K562 (cell line): Measurements from ENCODE around the gene HDGFL2. TPM values are rescaled to one million over a fixed set of nuclear protein-coding genes. Genes with fewer than 3 reads are reported as not detected.

ENCODE experiments used
- ATAC-seq: fragments of 200-7000 bp; cut with Tn5 transposase; 3 replicates; pipeline ENCODE4 v1.9.1; 2020; ENCODE audit warnings: moderate library complexity
- BruUV-seq: library from RNA; stranded (reverse); fragments of 400-500 nt; replicated peaks from 2 replicates; lab custom pipeline; 2021; lab: Mats Ljungman, UMichigan
- CTCF ChIA-PET: fragments of 300-600 bp; formaldehyde crosslinking; extraction: SDS; loops from one replicate; lab custom pipeline; 2021; ENCODE audit warnings: low intra/inter-chr PET ratio; lab: Yijun Ruan, JAX
- POLR2A ChIA-PET: fragments of 300-600, 350-650 bp; sonication (Branson Sonifier 250); formaldehyde crosslinking; extraction: SDS; loops from one replicate; lab custom pipeline; 2021; ENCODE audit warnings: antibody characterized with exemption, inconsistent platforms; lab: Yijun Ruan, JAX
- DNase-seq, 4 experiments: peaks; one replicate each; pipeline versions ENCODE4 v3.0.0 to v3.0.0-alpha.2; 2011 to 2018; ENCODE audit warnings: low spot score in 3 of 4, mixed read lengths in 3 of 4; ENCODE audit errors: extremely low read depth in 1 of 4
- FAIRE-seq: peaks from 2 replicates; lab custom pipeline; 2011; peaks lifted over from hg19 to GRCh38; lab: Jason Lieb, UNC
- H2AFZ ChIP-seq: 2 replicates; pipeline ENCODE4 v1.6.0; 2011; ENCODE audit warnings: low read depth, low read length, control low read depth, inconsistent platforms
- H3K27ac ChIP-seq: fragments of 200-600 bp; 3 replicates; pipeline ENCODE4 v1.8.0; 2011; ENCODE audit warnings: low read depth, mild to moderate bottlenecking, control low read depth, inconsistent platforms, low read length, moderate library complexity, mixed read lengths; ENCODE audit errors: extremely low read depth
- H3K27me3 ChIP-seq, 2 experiments: fragments of 300-600 bp in 1 of 2; 2 replicates in 1 of 2; 3 replicates in 1 of 2; pipeline versions ENCODE4 v1.6.0 to v1.8.0; 2011; ENCODE audit warnings: inconsistent platforms in 2 of 2, low read length in 2 of 2, mild to moderate bottlenecking in 1 of 2, mixed read lengths in 1 of 2, moderate library complexity in 1 of 2; ENCODE audit not compliant: control insufficient read depth in 2 of 2, insufficient read depth in 2 of 2
- H3K36me3 ChIP-seq: fragments of 300-600 bp; 3 replicates; pipeline ENCODE4 v1.8.0; 2011; ENCODE audit warnings: mild to moderate bottlenecking, low read length, inconsistent platforms; ENCODE audit not compliant: control insufficient read depth, insufficient read depth
- H3K4me1 ChIP-seq, 2 experiments: fragments of 200-600 bp in 1 of 2; replicated peaks in 1 of 2; 2 replicates in 1 of 2; 3 replicates in 1 of 2; pipeline versions ENCODE4 v1.5.1 to v1.8.0; 2011; ENCODE audit warnings: inconsistent platforms in 2 of 2, low read length in 2 of 2, mild to moderate bottlenecking in 1 of 2, mixed read lengths in 1 of 2, moderate library complexity in 1 of 2; ENCODE audit not compliant: control insufficient read depth in 2 of 2, insufficient read depth in 2 of 2
- H3K4me2 ChIP-seq: 2 replicates; pipeline ENCODE4 v1.6.1; 2011; ENCODE audit warnings: low read length, control low read depth, inconsistent platforms, mixed read lengths; ENCODE audit not compliant: insufficient read depth
- H3K4me3 ChIP-seq: fragments of 200-600 bp; sonication (generic), shearing (Covaris generic); 2 replicates; pipeline ENCODE4 v1.5.1; 2016; ENCODE audit warnings: control low read depth, inconsistent platforms
- H3K79me2 ChIP-seq: fragments of 200-600 bp; 3 replicates; pipeline ENCODE4 v1.8.0; 2011; ENCODE audit warnings: low read length, inconsistent platforms; ENCODE audit not compliant: control insufficient read depth, insufficient read depth
- H3K9ac ChIP-seq, 2 experiments: 2 replicates each; pipeline versions ENCODE4 v1.6.0 to v1.6.1; 2011; ENCODE audit warnings: low read depth in 2 of 2, low read length in 2 of 2, control low read depth in 1 of 2, inconsistent platforms in 1 of 2, mild to moderate bottlenecking in 1 of 2, mixed read lengths in 1 of 2; ENCODE audit not compliant: insufficient read depth in 1 of 2
- H3K9me1 ChIP-seq: one replicate; pipeline ENCODE4 v1.6.0; 2011; ENCODE audit warnings: inconsistent platforms, mild to moderate bottlenecking, low read length, moderate library complexity; ENCODE audit not compliant: control insufficient read depth, insufficient read depth
- H3K9me3 ChIP-seq: replicated peaks from 2 replicates; pipeline ENCODE4 v1.5.1; 2011; ENCODE audit warnings: low read depth, low read length, inconsistent platforms; ENCODE audit not compliant: control insufficient read depth, insufficient read depth
- H4K20me1 ChIP-seq: replicated peaks from 2 replicates; pipeline ENCODE4 v1.6.1; 2011; ENCODE audit warnings: low read length, inconsistent platforms, mixed read lengths; ENCODE audit not compliant: control insufficient read depth, insufficient read depth
- BMI1 ChIP-seq: fragments of 150-350 bp; IDR thresholded peaks from 2 replicates; pipeline ENCODE4 v1.6.1; 2014; ENCODE audit warnings: low read length
- CREBBP ChIP-seq: IDR thresholded peaks from one replicate; pipeline ENCODE4 v1.6.1; 2012; ENCODE audit warnings: low read depth, mild to moderate bottlenecking, control low read depth, inconsistent platforms, low read length
- DDX20 ChIP-seq: fragments of 450-650 bp; IDR thresholded peaks from 2 replicates; pipeline ENCODE4 v1.6.1; 2016; ENCODE audit warnings: missing genetic modification characterization, low read depth, mild to moderate bottlenecking, missing compliant biosample characterization, moderate library complexity
- DPF2 ChIP-seq: fragments of 450-650 bp; IDR thresholded peaks from 2 replicates; pipeline ENCODE4 v1.6.1; 2016
- ELF4 ChIP-seq: fragments of 450-650 bp; formaldehyde crosslinking; IDR thresholded peaks from 2 replicates; pipeline ENCODE4 v1.4.0; 2022; ENCODE audit warnings: missing genetic modification characterization
- HDAC2 ChIP-seq: fragments of 450-650 bp; IDR thresholded peaks from 2 replicates; pipeline ENCODE4 v1.6.1; 2016; ENCODE audit warnings: mild to moderate bottlenecking
- MTA1 ChIP-seq: fragments of 450-650 bp; IDR thresholded peaks from 2 replicates; pipeline ENCODE4 v1.6.1; 2017; ENCODE audit warnings: borderline replicate concordance
- PYGO2 ChIP-seq: fragments of 450-650 bp; IDR thresholded peaks from 2 replicates; pipeline ENCODE4 v1.6.1; 2016; ENCODE audit warnings: mild to moderate bottlenecking, missing genetic modification characterization, moderate library complexity, missing compliant biosample characterization
- ZBTB2 ChIP-seq: fragments of 450-650 bp; IDR thresholded peaks from 2 replicates; pipeline ENCODE4 v1.6.1; 2016; ENCODE audit warnings: antibody characterized with exemption
- ZNF12 ChIP-seq: sonication (generic); formaldehyde crosslinking; IDR thresholded peaks from 2 replicates; pipeline ENCODE4 v1.4.0; 2020; ENCODE audit warnings: mild to moderate bottlenecking, missing genetic modification reagents
- ZNF174 ChIP-seq: fragments of 250-450 bp; sonication (Bioruptor Pico); IDR thresholded peaks from 2 replicates; pipeline ENCODE4 v1.4.0; 2020; ENCODE audit warnings: mild to moderate bottlenecking
- ZNF766 ChIP-seq: fragments of 200-800 bp; sonication (Bioruptor generic); conservative IDR thresholded peaks from 2 replicates; pipeline ENCODE4 v1.6.1; 2016; ENCODE audit warnings: missing genetic modification characterization, missing compliant biosample characterization
- ZNF778 ChIP-seq: fragments of 450-650 bp; formaldehyde crosslinking; IDR thresholded peaks from 2 replicates; pipeline ENCODE4 v1.4.0; 2020; ENCODE audit warnings: mild to moderate bottlenecking, moderate library complexity
- WGBS: fragments of 100-300 bp; shearing (Covaris generic); methylation state at CpG from one replicate; pipeline ENCODE4 v1.1.6; 2016; ENCODE audit warnings: low coverage, mixed read lengths; ENCODE audit not compliant: insufficient coverage; ENCODE audit errors: missing lambda C conversion rate; 5-methylcytosine and 5-hydroxymethylcytosine counted together
- in situ Hi-C: fragments of 300-500 bp; cut with MboI; formaldehyde crosslinking; loops from 4 replicates; pipeline ENCODE4 v1.15.0; 2018; ENCODE audit warnings: inconsistent platforms, mixed read lengths
- intact Hi-C: fragments of 100-400 bp; cut with micrococcal nuclease; formaldehyde crosslinking; loops from 2 replicates; pipeline ENCODE4 v1.14.2; 2022
- polyA plus RNA-seq, 8 experiments: library from polyadenylated mRNA; depleted of rRNA in 4 of 8; stranded (reverse) in 5 of 8; unstranded in 3 of 8; fragments of >200 nt; fragmentation: Nextera tagmentation in 2 of 8; fragmentation: Illumina TruSeq in 1 of 8; extraction: Ambion mirVana in 2 of 8; extraction: Trizol in 1 of 8; gene quantifications; 2 replicates each; pipeline versions ENCODE4 v1.2.1 to v1.2.3, GENCODE V29; 2011 to 2014; ENCODE audit warnings: inconsistent platforms in 1 of 8, missing spikeins in 1 of 8
- total RNA-seq, 7 experiments: library from RNA; depleted of rRNA in 6 of 7; stranded (reverse); fragments of >200 nt in 6 of 7; fragmentation: Illumina TruSeq in 2 of 7; extraction: Trizol in 2 of 7; gene quantifications; 2 replicates each; pipeline versions ENCODE4 v1.2.1 to v1.2.3, GENCODE V29; 2011 to 2021; ENCODE audit warnings: low replicate concordance in 1 of 7
- TF ChIP-seq, protein P1 (sequence below), 2 experiments: fragments of 450-650 bp; IDR thresholded peaks; 2 replicates each; pipeline ENCODE4 v1.6.1; 2016; ENCODE audit warnings: mild to moderate bottlenecking in 2 of 2, borderline replicate concordance in 1 of 2, low read depth in 1 of 2, moderate library complexity in 1 of 2

Gene HDGFL2
- total and polyA plus RNA-seq, 9 of the 15 experiments (the other 6 are each of a cell fraction or from before 2014, with no cell fraction given): 0.13 to 61.7 (median 16.0) TPM

GRCh38 chr19:4425537-4425936 is 46.6 kb upstream of the HDGFL2 start:
- no peak overlapping the region for H2AFZ ChIP-seq
- 96% methylated on average over 6 of the region's 6 CpGs for WGBS
- TF ChIP-seq DDX20 (tag) (no peak), ELF4 (CRISPR knock-in tag) (no peak), PYGO2 (tag) (no peak), ZBTB2 (no peak), BMI1 (no peak), HDAC2 (no peak), ZNF12 (CRISPR knock-in tag) (no peak), CREBBP (no peak), DPF2 (no peak), MTA1 (no peak), ZNF174 (CRISPR knock-in tag) (no peak), ZNF778 (no peak), ZNF766 (CRISPR knock-in tag) (no peak)
- TF ChIP-seq, protein P1, sequence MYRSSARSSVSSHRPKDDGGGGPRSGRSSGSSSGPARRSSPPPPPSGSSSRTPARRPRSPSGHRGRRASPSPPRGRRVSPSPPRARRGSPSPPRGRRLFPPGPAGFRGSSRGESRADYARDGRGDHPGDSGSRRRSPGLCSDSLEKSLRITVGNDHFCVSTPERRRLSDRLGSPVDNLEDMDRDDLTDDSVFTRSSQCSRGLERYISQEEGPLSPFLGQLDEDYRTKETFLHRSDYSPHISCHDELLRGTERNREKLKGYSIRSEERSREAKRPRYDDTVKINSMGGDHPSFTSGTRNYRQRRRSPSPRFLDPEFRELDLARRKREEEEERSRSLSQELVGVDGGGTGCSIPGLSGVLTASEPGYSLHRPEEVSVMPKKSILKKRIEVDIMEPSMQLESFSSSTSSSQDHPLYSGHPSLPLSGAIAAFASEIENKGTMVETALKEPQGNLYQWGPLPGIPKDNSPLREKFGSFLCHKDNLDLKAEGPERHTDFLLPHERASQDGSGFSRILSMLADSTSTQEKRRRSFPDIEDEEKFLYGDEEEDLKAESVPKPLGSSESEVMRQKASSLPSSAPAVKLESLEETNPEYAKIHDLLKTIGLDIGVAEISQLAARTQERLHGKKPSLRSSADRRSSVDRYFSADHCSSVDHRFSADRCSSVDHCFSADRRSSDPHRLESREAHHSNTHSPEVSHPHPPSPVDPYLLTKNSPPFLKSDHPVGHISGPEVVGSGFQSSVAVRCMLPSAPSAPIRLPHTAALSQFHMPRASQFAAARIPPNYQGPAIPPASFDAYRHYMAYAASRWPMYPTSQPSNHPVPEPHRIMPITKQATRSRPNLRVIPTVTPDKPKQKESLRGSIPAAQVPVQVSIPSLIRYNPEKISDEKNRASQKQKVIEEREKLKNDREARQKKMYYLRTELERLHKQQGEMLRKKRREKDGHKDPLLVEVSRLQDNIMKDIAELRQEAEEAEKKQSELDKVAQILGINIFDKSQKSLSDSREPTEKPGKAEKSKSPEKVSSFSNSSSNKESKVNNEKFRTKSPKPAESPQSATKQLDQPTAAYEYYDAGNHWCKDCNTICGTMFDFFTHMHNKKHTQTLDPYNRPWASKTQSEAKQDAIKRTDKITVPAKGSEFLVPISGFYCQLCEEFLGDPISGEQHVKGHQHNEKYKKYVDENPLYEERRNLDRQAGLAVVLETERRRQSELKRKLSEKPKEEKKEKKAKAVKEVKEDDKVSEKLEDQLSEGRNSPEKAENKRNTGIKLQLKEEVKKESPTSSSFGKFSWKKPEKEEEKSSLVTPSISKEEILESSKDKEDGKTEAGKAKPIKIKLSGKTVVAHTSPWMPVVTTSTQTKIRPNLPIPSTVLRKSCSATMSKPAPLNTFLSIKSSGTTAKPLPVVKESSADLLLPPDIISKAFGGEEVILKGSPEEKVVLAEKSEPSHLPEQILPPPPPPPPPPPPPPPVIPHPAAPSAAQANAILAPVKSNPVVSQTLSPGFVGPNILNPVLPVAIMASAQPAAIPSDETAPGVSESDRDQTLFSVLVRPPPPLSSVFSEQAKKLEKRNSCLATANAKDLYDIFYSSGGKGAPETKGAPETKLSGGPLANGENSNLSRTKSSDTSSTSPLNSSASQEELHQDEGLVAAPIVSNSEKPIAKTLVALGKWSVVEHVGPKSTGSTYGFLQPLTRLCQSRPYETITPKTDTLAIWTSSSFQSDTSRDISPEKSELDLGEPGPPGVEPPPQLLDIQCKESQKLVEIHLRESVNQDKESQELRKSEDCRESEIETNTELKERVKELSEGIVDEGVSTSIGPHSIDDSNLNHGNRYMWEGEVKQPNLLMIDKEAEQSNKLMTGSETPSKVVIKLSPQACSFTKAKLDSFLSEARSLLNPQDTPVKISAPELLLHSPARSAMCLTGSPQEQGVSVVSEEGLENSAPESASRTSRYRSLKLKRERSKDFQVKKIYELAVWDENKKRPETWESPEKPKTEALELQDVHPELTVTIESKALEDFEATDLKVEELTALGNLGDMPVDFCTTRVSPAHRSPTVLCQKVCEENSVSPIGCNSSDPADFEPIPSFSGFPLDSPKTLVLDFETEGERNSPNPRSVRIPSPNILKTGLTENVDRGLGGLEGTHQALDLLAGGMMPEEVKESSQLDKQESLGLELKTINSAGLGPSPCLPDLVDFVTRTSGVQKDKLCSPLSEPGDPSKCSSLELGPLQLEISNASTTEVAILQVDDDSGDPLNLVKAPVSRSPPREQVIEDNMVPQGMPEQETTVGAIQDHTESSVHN (IDR thresholded peaks at IDR 0.05; ENCODE audit: borderline replicate concordance in 1 of 2, low read depth in 1 of 2): no peak
- TF ChIP-seq, all 486 proteins: peak for 0
- no peaks in the 10 kb centered on the region for H3K27me3 ChIP-seq
- H3K4me3 ChIP-seq: no peak overlapping the region
- intact Hi-C loops: no loop called here
- ATAC-seq: no peak
- in situ Hi-C loops: no loop called here
- H3K9ac ChIP-seq: no peak overlapping the region; a peak in 1 of 4 replicates
- 0 out of 2 replicates have a peak, but pooled peaks cover 5% of the 10 kb centered on the region for H4K20me1 ChIP-seq
- H3K4me1 ChIP-seq: no peaks in the 10 kb centered on the region
- no peak overlapping the region for H3K27ac ChIP-seq
- no peaks in the 10 kb centered on the region for H3K9me3 ChIP-seq
- BruUV-seq: no TSS peak
- no peaks in the 10 kb centered on the region for H3K9me1 ChIP-seq
- ChIA-PET POLR2A (interaction anchor here (1.7 kb wide), 1 partner anchor 10 kb away, joined by 4 read pairs; no protein-coding TSS in a partner anchor), CTCF (no interaction called here)
- no peaks in the 10 kb centered on the region; the same call in 2 of the 3 replicates for H3K79me2 ChIP-seq
- peak in 1 of 4 experiments; percentile 14 for DNase-seq
- no peak for FAIRE-seq
- peaks cover 83% of the 10 kb centered on the region; the same call in 2 of the 3 replicates for H3K36me3 ChIP-seq
- no peak overlapping the region for H3K4me2 ChIP-seq
